ENCODE measurements around the gene CACNA1S. TPM values are rescaled to one million over a fixed set of nuclear protein-coding genes. Genes with fewer than 3 reads are reported as not detected.

Gene CACNA1S
- total RNA-seq, 2 experiments from 2014 or later, result not detected

DNA sequence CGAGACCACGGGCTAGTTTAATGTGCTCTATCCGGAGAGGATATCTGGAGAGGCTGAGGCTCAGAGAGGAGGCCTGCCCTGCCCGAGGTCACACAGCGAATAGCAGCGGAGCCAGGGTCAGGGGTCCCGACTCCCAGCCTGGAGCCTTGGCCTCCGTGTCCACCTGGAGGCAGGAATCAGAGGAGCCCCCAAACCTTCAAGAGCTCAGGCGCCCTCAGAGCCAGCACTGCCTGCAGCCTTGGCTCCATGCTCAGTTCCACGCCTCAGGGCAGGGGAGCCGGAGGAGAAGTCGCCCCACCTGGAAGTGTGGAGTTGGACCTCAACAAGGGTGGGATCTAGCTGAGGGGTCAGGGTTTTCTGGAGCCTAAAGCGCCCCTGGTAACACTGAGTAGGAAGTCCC is 16.7 kb upstream of the CACNA1S start:
- DNase-seq (ENCODE audit: low spot score), result no peak
- no peak overlapping the region for H3K4me3 ChIP-seq (ENCODE audit: low read depth, low read length, poor library complexity, severe bottlenecking)
- H4K20me1 ChIP-seq (ENCODE audit: insufficient read depth, low read length), result no peaks in the 10 kb centered on the region
- no peaks in the 10 kb centered on the region for H3K79me2 ChIP-seq (ENCODE audit: insufficient read depth, low read depth, low read length)
- H2AFZ ChIP-seq (ENCODE audit: low read length), result no peak overlapping the region
- TF ChIP-seq, protein P1, sequence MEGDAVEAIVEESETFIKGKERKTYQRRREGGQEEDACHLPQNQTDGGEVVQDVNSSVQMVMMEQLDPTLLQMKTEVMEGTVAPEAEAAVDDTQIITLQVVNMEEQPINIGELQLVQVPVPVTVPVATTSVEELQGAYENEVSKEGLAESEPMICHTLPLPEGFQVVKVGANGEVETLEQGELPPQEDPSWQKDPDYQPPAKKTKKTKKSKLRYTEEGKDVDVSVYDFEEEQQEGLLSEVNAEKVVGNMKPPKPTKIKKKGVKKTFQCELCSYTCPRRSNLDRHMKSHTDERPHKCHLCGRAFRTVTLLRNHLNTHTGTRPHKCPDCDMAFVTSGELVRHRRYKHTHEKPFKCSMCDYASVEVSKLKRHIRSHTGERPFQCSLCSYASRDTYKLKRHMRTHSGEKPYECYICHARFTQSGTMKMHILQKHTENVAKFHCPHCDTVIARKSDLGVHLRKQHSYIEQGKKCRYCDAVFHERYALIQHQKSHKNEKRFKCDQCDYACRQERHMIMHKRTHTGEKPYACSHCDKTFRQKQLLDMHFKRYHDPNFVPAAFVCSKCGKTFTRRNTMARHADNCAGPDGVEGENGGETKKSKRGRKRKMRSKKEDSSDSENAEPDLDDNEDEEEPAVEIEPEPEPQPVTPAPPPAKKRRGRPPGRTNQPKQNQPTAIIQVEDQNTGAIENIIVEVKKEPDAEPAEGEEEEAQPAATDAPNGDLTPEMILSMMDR (conservative IDR thresholded peaks at IDR 0.05; ENCODE audit: low read length), result no peak
- TF ChIP-seq EZH2phosphoT487 (IDR thresholded peaks at IDR 0.05; ENCODE audit: borderline replicate concordance, low read depth, low read length), result no peak
- no peaks in the 10 kb centered on the region for H3K9me3 ChIP-seq (ENCODE audit: low read length)
- ChIA-PET CTCF (ENCODE audit: unreplicated experiment) (no interaction called here), POLR2A (no interaction called here)
- H3K27ac ChIP-seq (ENCODE audit: low read depth, low read length, poor library complexity, severe bottlenecking), result no peak overlapping the region
- no peaks in the 10 kb centered on the region for H3K9me2 ChIP-seq (ENCODE audit: insufficient read depth, low read length)
- H3K36me3 ChIP-seq (ENCODE audit: insufficient read depth, low read length), result no peaks in the 10 kb centered on the region
- no peak overlapping the region for H3K4me2 ChIP-seq (ENCODE audit: low read length)
- no TSS peak for BruUV-seq (replicated peaks)
- intact Hi-C loops (cut with micrococcal nuclease; ENCODE audit: unreplicated experiment), result no loop called here
- H3K4me1 ChIP-seq (ENCODE audit: insufficient read depth, low read length, poor library complexity, severe bottlenecking), result no peaks in the 10 kb centered on the region

DNA sequence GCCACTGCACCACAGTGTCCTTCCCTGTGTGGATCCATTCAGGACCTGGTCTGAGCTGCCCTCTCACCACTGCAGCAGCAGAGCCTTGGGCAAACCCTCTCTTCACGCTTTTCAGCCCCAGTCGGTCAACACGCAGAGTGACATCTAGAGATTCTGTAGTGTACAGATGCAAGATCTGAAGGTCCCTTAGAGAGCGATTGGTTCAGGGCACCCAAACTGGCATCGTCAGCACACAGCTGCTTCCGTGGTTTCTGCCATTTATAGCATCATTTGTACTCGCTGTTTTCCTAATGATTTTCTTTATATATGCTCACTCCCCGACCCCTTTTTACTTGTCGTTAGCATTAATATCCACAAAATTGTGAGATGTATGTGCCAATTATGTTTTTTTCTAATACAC is 16.2 kb upstream of the CACNA1S start:
- H3K4me2 ChIP-seq (ENCODE audit: low read length), result no peak overlapping the region
- H3K9me3 ChIP-seq (ENCODE audit: low read length), result no peaks in the 10 kb centered on the region
- no peaks in the 10 kb centered on the region for H4K20me1 ChIP-seq (ENCODE audit: insufficient read depth, low read length)
- ChIA-PET CTCF (ENCODE audit: unreplicated experiment) (interaction anchor here (1.0 kb wide), 1 partner anchor 9 kb away, joined by 3 read pairs; no protein-coding TSS in a partner anchor), POLR2A (no interaction called here)
- H3K79me2 ChIP-seq (ENCODE audit: insufficient read depth, low read depth, low read length), result no peaks in the 10 kb centered on the region
- no TSS peak for BruUV-seq (replicated peaks)
- intact Hi-C loops (cut with micrococcal nuclease; ENCODE audit: unreplicated experiment), result no loop called here
- no peak for TF ChIP-seq EZH2phosphoT487 (IDR thresholded peaks at IDR 0.05; ENCODE audit: borderline replicate concordance, low read depth, low read length)
- TF ChIP-seq, protein P1 (conservative IDR thresholded peaks at IDR 0.05; ENCODE audit: low read length), result no peak
- no peak overlapping the region for H2AFZ ChIP-seq (ENCODE audit: low read length)
- H3K4me1 ChIP-seq (ENCODE audit: insufficient read depth, low read length, poor library complexity, severe bottlenecking), result no peaks in the 10 kb centered on the region
- no peak for DNase-seq (ENCODE audit: low spot score)
- no peaks in the 10 kb centered on the region for H3K9me2 ChIP-seq (ENCODE audit: insufficient read depth, low read length)
- H3K4me3 ChIP-seq (ENCODE audit: low read depth, low read length, poor library complexity, severe bottlenecking), result no peak overlapping the region
- H3K36me3 ChIP-seq (ENCODE audit: insufficient read depth, low read length), result no peaks in the 10 kb centered on the region
- no peak overlapping the region for H3K27ac ChIP-seq (ENCODE audit: low read depth, low read length, poor library complexity, severe bottlenecking)

DNA sequence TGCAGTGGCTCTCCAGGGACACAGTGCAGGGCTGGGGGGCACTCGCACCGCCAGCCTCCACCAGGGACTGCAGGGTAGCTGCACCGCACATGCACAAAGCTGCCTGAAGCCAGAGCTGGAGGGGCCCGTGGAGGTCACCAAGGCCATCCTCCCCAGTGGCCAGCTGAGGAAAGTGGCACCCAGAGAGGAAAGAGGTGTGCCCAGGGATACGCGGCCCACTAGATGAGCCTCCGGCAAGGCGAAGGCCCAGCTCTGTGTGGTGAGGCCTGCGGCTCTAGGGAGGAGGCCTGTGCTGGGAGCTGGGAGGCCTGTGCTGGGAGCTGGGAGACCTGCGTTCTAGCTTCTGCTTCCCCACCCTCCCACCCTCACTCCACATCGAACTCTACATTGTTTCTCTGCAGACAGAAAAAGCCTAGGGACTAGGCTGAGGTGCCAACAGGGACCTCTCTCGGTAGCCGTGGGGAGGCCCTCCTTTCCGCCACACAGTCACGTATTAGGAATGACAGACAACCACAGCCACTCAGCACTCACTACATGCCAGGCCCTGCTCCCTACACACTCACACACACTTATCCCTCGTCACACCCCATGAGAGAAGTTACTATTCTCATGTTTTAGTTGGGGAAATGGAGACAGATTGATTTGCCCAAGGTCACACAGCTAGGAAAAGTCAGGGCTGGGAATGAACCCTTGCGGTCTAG is 15.7 kb upstream of the CACNA1S start:
- Histone ChIP-seq H3K36me3 (ENCODE audit: insufficient read depth, low read length) (no peaks in the 10 kb centered on the region), H3K9me2 (ENCODE audit: insufficient read depth, low read length) (no peaks in the 10 kb centered on the region), H3K9me3 (ENCODE audit: low read length) (no peaks in the 10 kb centered on the region), H3K4me2 (ENCODE audit: low read length) (no peak overlapping the region), H2AFZ (ENCODE audit: low read length) (no peak overlapping the region), H3K27ac (ENCODE audit: low read depth, low read length, poor library complexity, severe bottlenecking) (no peak overlapping the region), H4K20me1 (ENCODE audit: insufficient read depth, low read length) (no peaks in the 10 kb centered on the region), H3K79me2 (ENCODE audit: insufficient read depth, low read depth, low read length) (no peaks in the 10 kb centered on the region), H3K4me3 (ENCODE audit: low read depth, low read length, poor library complexity, severe bottlenecking) (no peak overlapping the region), H3K4me1 (ENCODE audit: insufficient read depth, low read length, poor library complexity, severe bottlenecking) (no peaks in the 10 kb centered on the region)
- intact Hi-C loops (cut with micrococcal nuclease; ENCODE audit: unreplicated experiment), result no loop called here
- CTCF ChIA-PET (ENCODE audit: unreplicated experiment), result interaction anchor here (1.0 kb wide), 1 partner anchor 9 kb away, joined by 3 read pairs; no protein-coding TSS in a partner anchor
- BruUV-seq (replicated peaks), result no TSS peak
- POLR2A ChIA-PET, result no interaction called here
- DNase-seq (ENCODE audit: low spot score), result no peak
- TF ChIP-seq, protein P1 (conservative IDR thresholded peaks at IDR 0.05; ENCODE audit: low read length), result no peak
- no peak for TF ChIP-seq EZH2phosphoT487 (IDR thresholded peaks at IDR 0.05; ENCODE audit: borderline replicate concordance, low read depth, low read length)
